HG02884 (cell line): ENCODE measurements around the gene FRMPD4.

ENCODE experiments used
- ATAC-seq: cut with Tn5 transposase; IDR thresholded peaks from one replicate; pipeline ENCODE4 v1.9.1; 2021; ENCODE audit warnings: mild to moderate bottlenecking, moderate library complexity; ENCODE audit not compliant: unreplicated experiment

FRMPD4 gene

DNA sequence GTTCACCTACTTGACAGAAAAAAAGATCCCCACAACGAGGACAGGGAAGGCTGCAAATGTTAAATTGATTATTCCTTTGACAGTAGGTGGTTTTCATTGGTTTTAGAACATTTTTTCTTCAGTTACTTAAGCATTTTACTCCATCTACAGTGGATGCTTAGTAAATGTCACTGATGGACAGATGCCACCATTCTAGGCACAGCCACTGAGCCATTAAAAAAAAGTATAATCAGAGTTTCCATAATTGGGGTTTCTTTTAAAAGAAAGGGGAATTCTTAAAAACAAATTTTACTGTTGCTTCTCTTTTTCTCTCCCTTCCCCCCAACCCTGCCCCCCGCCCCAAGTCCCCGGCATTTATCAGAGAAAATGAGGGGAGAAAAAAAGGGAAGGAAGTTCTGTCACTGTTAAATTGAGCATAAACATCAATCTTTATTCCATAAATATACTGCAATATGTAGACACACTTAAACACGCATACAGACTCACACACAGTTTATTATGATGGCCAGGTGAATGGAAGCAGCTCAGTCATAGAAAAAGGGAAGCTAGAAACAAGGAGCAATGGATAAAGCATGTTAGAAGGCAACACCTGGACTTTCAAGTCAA lies 573.3 kb downstream of the FRMPD4 start:
- ATAC-seq = no peak

DNA sequence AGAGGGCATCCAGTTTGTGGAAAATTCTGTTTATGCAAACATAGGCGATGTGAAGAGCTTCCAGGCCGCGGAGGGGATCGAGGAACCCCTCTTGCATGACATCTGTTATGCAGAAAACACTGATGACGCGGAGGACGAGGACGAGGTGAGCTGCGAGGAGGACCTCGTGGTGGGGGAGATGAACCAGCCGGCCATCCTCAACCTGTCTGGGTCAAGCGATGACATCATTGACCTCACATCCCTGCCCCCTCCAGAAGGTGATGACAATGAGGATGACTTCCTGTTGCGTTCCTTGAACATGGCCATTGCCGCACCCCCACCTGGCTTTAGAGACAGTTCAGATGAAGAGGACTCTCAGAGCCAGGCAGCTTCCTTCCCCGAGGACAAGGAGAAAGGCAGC lies 578.3 kb downstream of the FRMPD4 start:
- no peak for ATAC-seq

DNA sequence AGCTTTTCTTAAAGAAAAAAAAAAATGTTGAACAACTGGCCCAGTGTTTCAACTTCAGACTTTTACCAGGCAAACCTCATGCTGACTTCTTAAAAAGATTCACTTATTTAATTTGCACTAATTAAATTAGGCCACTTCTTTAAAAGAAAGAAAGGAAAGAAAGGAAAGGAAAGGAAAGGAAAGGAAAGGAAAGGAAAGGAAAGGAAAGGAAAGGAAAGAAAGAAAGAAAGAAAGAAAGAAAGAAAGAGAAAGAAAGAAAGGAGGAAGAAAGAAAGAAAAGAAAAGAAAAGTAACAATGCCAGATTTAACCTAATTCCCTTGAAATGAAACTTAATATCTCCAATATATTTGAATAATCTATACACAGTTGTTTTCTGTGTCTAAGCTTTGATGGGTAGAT lies 581.6 kb downstream of the FRMPD4 start:
- no peak for ATAC-seq

DNA sequence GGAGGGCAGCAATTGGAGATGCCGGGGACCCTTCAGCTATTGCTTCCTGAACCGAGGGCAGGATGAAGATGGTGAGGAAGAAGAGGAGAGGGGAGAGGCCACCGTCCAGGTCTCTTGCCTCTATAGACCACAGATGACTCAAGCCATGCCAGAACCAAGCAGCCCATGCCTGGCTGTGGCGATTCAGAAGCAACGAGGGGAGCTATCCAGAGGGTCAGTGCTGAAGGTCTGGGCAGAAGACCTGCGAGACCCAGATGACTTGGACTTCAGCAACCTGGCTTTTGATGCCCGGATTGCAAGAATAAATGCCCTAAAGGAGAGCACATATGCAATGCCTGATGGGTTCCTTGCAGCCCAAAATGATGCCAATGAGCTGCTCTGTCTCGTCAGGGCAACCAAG lies 582.8 kb downstream of the FRMPD4 start:
- no peak for ATAC-seq

DNA sequence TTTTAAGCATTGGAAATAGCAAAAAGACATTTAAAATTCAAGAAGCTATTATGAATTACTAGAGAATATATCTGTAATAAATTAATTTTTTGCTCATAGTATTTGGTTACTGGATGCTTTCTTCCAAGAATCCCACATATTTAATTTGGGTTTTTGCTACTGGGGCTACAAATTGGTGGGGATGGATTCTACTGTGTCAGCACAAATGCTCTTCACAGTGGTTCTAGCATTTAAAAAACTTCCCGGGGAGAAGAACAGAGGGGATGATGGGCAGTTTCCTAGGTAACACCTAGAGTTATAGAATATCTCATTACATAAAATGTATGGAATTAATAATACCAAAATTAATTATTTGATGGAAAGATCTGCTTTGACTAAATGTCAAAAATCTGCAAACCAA lies 584.0 kb downstream of the FRMPD4 start:
- no peak for ATAC-seq

DNA sequence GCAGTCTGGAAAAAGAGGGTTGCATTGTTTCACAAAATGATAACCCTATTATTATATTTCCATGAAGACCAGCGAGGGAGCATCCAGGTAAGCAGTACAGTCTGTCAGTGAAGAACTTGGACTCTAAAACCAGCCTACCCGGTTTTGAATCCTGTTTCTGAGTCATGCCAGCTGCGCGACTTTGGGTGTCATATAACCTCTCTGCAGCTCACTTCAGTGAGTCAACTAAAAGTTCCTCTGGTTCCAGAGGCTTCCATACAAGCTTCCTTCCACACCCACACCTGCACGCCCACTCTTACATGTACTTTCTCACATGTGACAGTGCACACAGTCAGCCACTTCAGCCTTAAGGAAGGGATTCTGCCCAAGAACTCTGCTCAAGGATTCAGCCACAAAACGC lies 603.1 kb downstream of the FRMPD4 start:
- no peak for ATAC-seq

- no peak for ATAC-seq
Measured at GRCh38 chrX:12747433-12747832, 609.2 kb downstream of the FRMPD4 start.

GRCh38 chrX:12751887-12752286 lies 613.6 kb downstream of the FRMPD4 start:
- no peak for ATAC-seq

GRCh38 chrX:12753366-12753765 lies 615.1 kb downstream of the FRMPD4 start:
- no peak for ATAC-seq

DNA sequence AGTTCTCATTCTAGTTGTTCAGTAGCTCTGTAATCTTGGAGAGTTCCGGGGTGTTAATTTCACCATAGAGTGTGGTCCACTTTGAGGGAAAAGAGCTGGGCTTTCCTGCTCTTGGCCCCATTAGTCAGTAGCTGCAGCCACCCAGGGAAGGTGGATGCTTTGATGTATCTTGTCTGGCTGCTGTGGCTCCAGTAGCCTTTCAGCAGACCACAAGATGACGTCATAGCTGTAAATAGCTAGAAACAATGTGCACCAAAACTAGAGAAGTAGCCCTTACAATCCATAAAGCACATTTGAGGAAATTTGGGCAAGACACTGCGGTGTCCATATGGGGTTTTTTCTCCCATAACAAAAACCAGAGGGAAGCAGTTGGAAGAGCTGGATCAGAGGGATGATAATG lies 620.0 kb downstream of the FRMPD4 start:
- ATAC-seq = no peak

DNA sequence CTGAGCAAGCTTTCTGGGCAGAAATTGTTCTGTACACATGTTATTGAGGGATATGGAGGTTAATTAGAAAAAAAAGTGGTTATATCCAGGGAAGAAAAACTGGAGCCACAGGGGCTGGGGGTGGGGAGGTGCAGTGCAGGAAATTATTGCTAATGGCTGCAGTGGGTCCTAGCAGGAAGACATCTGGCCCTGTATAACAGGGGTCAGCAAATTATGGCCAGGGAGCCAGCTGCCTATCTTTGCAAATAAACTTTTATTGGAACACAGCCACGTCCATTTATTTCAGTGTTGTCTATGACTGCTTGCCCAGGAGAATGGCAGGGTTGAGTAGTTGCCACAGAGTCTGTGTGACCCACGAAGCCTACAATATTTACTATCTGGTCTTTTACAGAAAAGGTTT lies 629.6 kb downstream of the FRMPD4 start:
- no peak for ATAC-seq

DNA sequence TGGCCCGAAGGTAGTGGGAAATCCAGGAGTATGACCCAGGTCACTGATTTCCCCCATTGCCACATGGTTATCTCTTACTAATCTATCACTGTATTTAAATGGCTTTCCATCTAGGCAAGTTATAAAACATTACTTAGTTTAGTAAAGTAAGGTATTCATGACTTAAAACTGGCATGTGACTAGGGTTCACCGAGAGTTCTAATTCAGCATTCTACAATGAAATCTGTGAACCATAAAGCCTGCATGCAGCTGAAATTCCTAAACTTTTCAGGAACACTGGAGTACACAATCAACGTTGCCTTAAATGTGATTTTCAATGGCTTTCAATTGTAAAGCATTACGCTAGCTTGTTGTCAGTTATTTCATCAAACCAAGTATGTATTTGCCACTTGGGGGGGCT lies 630.2 kb downstream of the FRMPD4 start:
- ATAC-seq = no peak

GRCh38 chrX:12770440-12770839 lies 632.2 kb downstream of the FRMPD4 start:
- no peak for ATAC-seq

DNA sequence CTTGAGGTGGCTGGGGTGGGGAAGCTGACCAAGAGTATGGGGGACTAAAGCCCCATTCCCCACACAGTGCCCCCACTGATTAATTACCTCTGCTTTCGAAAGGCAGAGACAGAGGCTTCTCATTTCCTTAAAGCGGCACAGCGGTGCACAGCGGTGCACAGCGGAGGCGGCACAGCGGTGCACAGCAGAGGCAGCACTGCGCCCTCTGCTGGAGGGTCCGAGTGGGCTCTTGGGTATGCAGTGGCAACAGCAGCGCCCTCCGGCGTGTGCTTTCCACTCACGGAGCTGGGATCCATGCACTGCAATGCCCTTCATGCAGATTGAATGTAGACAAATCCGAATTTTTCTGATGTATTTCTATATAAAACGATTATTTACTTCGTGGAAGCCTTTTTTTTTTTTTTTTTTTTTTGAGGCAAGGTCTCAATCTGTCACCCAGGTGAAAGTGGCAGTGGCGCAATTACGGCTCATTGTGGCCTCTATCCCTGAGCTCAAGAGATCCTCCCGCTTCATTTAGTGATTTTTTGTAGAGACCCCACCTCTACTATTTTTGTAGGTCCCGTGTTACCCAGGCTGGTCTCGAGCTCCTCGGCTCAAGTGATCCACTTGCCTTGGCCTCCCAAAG lies 633.3 kb downstream of the FRMPD4 start:
- ATAC-seq = no peak
